NCI-H460 (cell line): Measurements from ENCODE around the gene IGFBP2. TPM values are rescaled to one million over a fixed set of nuclear protein-coding genes. Genes with fewer than 3 reads are reported as not detected.
A peak's percentile ranks its signal among the peaks of the same experiment; 100 is the strongest.

Source experiments
- DNase-seq: peaks from one replicate; pipeline ENCODE4 v3.0.0-alpha.2; 2016; ENCODE audit warnings: low read depth; ENCODE audit errors: extremely low read depth
- total RNA-seq: library from RNA; depleted of rRNA; stranded (reverse); fragments of >200 nt; shearing (Covaris generic); gene quantifications from 2 replicates; pipeline ENCODE4 v1.2.3, GENCODE V29; 2014

The IGFBP2 gene
- total RNA-seq, 1 experiment from 2014 or later: 245 TPM

GRCh38 chr2:216680951-216681629 lies 47.9 kb downstream of the IGFBP2 start:
- no peak for DNase-seq

- DNase-seq: no peak
Observed at GRCh38 chr2:216681683-216682082, 48.5 kb downstream of the IGFBP2 start.

- peak; percentile 76 for DNase-seq
Observed at GRCh38 chr2:216683846-216684245, 50.6 kb downstream of the IGFBP2 start.

- DNase-seq: no peak
Observed at GRCh38 chr2:216685327-216685875, 52.2 kb downstream of the IGFBP2 start.

- no peak for DNase-seq
Observed at GRCh38 chr2:216687111-216687510, 53.9 kb downstream of the IGFBP2 start.

- no peak for DNase-seq
Observed at GRCh38 chr2:216687646-216688045, 54.4 kb downstream of the IGFBP2 start.

GRCh38 chr2:216688731-216689340 lies 55.6 kb downstream of the IGFBP2 start:
- no peak for DNase-seq

- DNase-seq: no peak
Observed at GRCh38 chr2:216689397-216689796, 56.2 kb downstream of the IGFBP2 start.

- DNase-seq: no peak
Observed at GRCh38 chr2:216690456-216690852, 57.2 kb downstream of the IGFBP2 start.

- DNase-seq: no peak
Observed at GRCh38 chr2:216690853-216691741, 57.9 kb downstream of the IGFBP2 start.

- peak; percentile 45 for DNase-seq
Observed at GRCh38 chr2:216692636-216693413, 59.6 kb downstream of the IGFBP2 start.

GRCh38 chr2:216693414-216694080 lies 60.3 kb downstream of the IGFBP2 start:
- no peak for DNase-seq

- DNase-seq: no peak
Observed at GRCh38 chr2:216694082-216694825, 61.0 kb downstream of the IGFBP2 start.

- DNase-seq: no peak
Observed at GRCh38 chr2:216694826-216695217, 61.6 kb downstream of the IGFBP2 start.

- DNase-seq: no peak
Observed at GRCh38 chr2:216695401-216695821, 62.2 kb downstream of the IGFBP2 start, which contains the start of gene IGFBP5. Gene IGFBP5, minus strand, starts transcription at chr2:216695549. Its CDS starts 774 bp downstream, at chr2:216694775.

GRCh38 chr2:216696321-216696720 lies 63.1 kb downstream of the IGFBP2 start:
- no peak for DNase-seq

- no peak for DNase-seq
Observed at GRCh38 chr2:216696751-216697560, 63.7 kb downstream of the IGFBP2 start.

- no peak for DNase-seq
Observed at GRCh38 chr2:216698293-216698692, 65.1 kb downstream of the IGFBP2 start.
